GM18520 (cell line): ENCODE results near the gene TRPM3.
"Not testable (repeated sequence)": the region's sequence is repeated elsewhere in the genome, so short reads cannot be mapped to it uniquely, and the experiment has no call there.

Experiments
- ATAC-seq: cut with Tn5 transposase; IDR thresholded peaks from one replicate; pipeline ENCODE4 v1.9.1; 2021; ENCODE audit not compliant: unreplicated experiment

TRPM3 gene

GRCh38 chr9:71003346-71003745, 118.1 kb downstream of the TRPM3 start:
- no peak for ATAC-seq

- ATAC-seq = no peak
Observed at GRCh38 chr9:71001780-71002386, 119.5 kb downstream of the TRPM3 start.

GRCh38 chr9:70998962-70999361, 122.5 kb downstream of the TRPM3 start:
- no peak for ATAC-seq

- no peak for ATAC-seq
Observed at GRCh38 chr9:70995511-70995910, 125.9 kb downstream of the TRPM3 start.

GRCh38 chr9:70994582-70994981, 126.8 kb downstream of the TRPM3 start:
- no peak for ATAC-seq

- no peak for ATAC-seq
Observed at GRCh38 chr9:70988551-70988950, 132.9 kb downstream of the TRPM3 start.

- ATAC-seq = no peak
Observed at GRCh38 chr9:70987986-70988385, 133.4 kb downstream of the TRPM3 start.

- no peak for ATAC-seq
Observed at GRCh38 chr9:70986984-70987383, 134.4 kb downstream of the TRPM3 start.

GRCh38 chr9:70983723-70984295, 137.6 kb downstream of the TRPM3 start:
- ATAC-seq = no peak

- no peak for ATAC-seq
Observed at GRCh38 chr9:70981312-70981711, 140.1 kb downstream of the TRPM3 start.

GRCh38 chr9:70979966-70980365, 141.5 kb downstream of the TRPM3 start:
- ATAC-seq = no peak

GRCh38 chr9:70978085-70978484, 143.3 kb downstream of the TRPM3 start:
- no peak for ATAC-seq

GRCh38 chr9:70975821-70976220, 145.6 kb downstream of the TRPM3 start:
- no peak for ATAC-seq

GRCh38 chr9:70971723-70972122, 149.7 kb downstream of the TRPM3 start:
- ATAC-seq = no peak

GRCh38 chr9:70966380-70966779, 155.0 kb downstream of the TRPM3 start:
- not testable (repeated sequence) for ATAC-seq

- ATAC-seq = no peak
Observed at GRCh38 chr9:70964861-70965260, 156.6 kb downstream of the TRPM3 start.

- no peak for ATAC-seq
Observed at GRCh38 chr9:70963554-70963953, 157.9 kb downstream of the TRPM3 start.

GRCh38 chr9:70962761-70963440, 158.5 kb downstream of the TRPM3 start:
- no peak for ATAC-seq

- ATAC-seq = no peak
Observed at GRCh38 chr9:70959366-70959765, 162.1 kb downstream of the TRPM3 start.

- no peak for ATAC-seq
Observed at GRCh38 chr9:70954596-70955143, 166.8 kb downstream of the TRPM3 start.

- ATAC-seq = no peak
Observed at GRCh38 chr9:70954126-70954525, 167.3 kb downstream of the TRPM3 start.
